GM18907 (cell line): Measurements from ENCODE around the gene FAM193B.
"Not testable (repeated sequence)": the region's sequence is repeated elsewhere in the genome, so short reads cannot be mapped to it uniquely, and the experiment has no call there.

Experiments
- ATAC-seq: cut with Tn5 transposase; IDR thresholded peaks from one replicate; pipeline ENCODE4 v1.9.1; 2021; ENCODE audit warnings: mild to moderate bottlenecking, moderate library complexity; ENCODE audit not compliant: unreplicated experiment

FAM193B gene

DNA sequence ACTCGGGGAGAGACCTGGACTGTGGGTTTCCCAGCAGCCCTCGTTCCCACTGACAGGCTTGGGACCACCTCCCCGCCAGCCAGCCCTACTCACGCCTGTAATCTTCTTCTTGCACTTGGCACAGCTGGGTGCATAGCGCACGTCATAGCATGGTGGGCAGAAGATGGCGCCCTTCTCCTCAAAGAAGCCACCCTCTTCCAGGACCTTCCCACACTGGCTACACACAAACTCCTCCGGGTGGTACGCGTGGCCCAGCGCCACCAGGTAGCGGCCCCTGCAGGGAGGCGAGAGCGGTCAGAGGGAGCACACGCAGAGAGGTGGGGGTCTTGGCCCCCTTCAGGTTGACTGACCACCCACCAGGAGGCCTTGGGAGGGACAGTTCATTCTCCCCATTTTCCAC, 66.4 kb downstream of the FAM193B start:
- ATAC-seq: no peak

DNA sequence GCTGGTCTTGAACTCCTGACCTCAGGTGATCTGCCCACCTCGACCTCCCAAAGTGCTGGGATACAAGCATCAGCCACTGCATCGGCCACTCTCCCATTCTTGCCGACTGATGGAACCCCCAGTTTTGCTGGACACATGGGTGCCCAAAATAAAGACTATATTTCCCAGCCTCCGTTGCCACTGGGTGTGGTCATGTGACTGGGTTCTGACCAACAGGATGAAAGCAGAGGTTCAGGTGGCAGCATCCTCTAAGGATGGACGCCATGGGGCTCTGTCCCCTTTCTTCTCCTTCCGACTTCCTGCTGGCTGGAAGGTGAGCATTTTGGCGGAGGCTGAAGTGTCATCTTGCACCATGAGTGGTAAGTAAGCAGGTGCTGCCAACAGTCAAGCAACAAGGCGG, 67.2 kb downstream of the FAM193B start:
- ATAC-seq: no peak

DNA sequence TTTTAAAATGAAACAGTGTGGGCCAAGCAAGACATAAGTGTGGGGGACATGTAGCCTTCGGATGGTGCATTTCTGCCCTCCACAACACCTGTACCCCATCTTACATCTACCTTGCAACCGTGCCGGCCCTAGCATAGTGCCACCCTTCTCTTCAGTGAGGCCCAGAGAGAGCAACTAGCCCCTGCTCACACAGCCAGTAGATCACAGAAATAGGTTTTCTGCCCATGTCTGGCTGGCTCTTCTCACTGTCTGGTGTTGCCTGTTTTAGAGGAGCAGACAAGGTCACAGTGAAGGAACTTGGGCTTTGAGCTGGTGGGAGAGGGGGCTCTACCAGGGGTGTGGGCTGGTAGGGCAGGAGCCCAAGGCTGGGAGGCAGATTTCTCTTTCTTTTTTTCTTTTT, 68.1 kb downstream of the FAM193B start:
- no peak for ATAC-seq

DNA sequence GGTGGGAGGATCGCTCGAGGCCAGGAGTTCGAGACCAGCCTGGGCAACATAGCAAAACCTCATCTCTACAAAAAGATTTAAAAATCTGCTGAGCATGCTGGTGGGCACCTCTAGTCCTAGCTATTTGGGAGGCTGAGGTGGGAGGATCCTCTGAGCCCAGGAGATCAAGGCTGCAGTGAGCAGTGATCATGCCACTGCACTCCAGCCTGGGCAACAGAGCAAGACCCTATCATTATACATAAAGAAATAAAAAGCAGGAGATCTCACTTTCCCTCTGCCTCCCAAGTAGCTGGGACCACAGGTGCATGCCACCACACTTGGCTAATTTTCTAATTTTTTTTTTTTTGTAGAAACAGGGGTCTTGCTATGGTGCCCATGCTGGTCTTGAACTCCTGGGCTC, 68.6 kb downstream of the FAM193B start:
- ATAC-seq: not testable (repeated sequence)

DNA sequence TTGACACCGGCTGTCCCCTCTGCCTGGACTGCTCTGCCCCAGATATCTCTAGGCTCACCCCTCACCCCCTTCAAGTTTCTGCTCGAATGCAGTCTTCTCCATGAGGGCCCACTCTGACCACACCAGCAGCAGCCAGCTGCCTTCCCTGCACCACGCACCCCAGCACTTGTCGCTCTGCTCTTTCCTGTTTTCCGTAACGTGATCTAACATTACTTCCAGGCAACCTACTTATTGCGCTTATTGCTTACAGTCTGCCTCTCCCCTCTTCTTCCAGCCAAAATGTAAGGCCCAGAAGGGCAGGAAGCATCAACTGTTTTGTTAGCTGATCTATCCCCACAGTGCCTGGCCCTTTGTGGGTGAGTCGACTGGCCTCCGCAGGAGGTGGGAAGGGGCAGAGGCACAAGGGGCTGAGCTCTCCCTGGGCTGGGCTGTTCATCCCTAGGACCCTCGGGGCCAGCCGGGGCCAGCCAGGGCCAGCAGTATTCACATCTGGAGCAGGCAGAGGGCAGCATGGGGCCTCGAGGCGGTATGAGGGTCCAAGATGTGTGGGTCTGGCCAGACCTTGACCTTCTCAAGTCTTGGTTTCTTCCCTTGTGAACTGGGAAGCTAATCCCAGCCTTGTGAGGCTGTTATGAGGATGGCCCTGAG, 69.3 kb downstream of the FAM193B start:
- no peak for ATAC-seq

DNA sequence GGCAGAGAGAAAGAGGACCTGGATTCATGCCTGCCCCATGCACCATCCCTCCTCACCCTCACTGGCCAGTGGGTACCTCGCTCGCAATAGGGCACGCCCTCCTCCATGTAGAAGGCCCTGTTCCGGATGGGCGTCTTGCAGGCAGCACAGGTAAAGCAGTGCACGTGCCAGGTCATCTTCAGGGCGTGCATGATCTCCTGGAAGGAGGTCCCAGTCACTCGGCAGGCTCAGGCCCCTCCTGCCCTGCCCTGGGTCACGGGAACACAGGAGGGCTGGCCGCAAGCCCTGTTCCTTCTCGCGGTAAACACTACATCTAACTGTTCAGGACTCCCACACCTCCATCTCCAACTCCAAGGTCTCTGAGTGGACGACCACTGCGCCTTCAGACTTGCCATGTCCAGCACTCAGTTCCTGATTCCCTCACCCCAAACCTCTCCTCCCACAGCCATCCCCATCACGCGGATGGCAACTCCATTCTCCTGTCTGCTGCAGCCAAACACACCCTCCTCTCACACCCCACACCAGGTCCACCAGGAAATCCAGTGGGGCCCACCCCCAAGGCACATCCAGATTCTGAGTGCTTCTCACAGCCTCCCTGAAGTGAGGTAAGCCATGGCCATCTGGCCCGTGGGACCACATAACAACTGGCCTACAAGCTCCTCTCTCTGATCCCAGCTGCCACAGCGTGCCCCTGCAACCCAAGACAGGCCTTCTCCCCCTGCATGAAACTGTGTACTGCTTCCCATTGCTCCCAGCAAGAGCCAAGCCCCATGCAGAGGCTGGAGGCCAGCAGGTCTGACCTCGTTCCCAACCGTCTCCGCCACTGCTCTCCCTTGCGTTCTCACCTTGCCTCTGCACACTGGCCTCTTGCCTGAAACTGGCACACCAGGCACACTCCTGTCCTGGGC, 70.1 kb downstream of the FAM193B start:
- ATAC-seq: no peak

DNA sequence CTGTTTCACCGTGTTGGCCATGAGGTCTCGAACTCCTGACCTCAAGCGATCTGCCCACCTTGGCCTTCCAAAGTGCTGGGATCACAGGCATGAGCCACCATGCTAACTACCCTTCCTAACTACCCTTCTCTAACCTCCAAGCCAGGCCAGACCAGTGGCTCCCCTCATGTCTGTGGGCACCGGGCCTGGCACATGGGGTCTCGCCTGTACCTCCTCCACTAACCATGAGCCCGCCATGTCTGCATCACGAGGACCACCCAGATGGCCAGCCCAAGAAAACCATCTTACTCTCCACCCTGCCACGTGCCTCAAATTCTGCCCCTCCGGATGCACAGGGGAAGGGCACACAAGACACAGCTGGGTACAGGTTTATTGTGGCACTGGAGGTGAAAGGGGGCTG, 71.3 kb downstream of the FAM193B start:
- no peak for ATAC-seq

DNA sequence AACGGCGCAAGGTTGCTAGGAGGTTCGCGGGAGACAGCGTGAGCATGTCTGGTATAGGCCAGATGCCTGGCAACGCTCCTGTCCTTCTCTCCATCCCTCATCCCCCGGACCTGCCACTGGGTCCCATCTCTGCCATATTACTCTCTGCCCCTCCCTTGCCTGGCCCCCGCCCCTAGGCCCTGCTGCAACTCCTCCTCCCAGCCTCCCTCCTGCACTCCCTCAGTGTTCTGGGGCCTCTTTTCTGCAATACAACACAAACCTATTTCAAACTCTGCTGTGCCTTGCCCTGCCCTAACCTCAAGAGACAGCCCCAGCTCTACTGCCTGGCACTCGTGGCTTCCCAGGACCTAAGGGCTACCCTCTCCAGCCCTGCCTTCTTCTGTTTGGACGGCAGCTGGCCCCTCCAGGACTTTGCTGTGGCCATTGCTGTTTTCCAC, 72.0 kb downstream of the FAM193B start:
- ATAC-seq: no peak

DNA sequence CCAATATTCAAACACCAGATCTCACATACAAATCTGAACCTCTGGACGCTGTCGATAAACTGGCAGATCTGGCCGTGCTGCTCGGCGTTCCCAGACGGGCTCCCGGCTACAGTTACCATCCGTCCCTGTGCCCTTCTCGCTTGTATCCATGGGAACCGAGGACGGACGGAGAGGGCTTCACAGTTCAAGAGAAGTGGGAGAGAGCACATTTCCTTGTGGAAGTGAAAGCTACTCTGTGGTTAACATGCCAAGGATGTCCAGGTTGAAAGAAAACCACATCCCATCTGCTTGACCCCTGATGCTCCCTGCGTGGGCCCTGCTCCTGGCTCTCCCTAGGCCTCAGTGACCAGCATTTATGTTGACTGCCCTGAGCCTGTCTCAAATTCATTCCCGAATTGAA, 74.6 kb downstream of the FAM193B start:
- no peak for ATAC-seq

DNA sequence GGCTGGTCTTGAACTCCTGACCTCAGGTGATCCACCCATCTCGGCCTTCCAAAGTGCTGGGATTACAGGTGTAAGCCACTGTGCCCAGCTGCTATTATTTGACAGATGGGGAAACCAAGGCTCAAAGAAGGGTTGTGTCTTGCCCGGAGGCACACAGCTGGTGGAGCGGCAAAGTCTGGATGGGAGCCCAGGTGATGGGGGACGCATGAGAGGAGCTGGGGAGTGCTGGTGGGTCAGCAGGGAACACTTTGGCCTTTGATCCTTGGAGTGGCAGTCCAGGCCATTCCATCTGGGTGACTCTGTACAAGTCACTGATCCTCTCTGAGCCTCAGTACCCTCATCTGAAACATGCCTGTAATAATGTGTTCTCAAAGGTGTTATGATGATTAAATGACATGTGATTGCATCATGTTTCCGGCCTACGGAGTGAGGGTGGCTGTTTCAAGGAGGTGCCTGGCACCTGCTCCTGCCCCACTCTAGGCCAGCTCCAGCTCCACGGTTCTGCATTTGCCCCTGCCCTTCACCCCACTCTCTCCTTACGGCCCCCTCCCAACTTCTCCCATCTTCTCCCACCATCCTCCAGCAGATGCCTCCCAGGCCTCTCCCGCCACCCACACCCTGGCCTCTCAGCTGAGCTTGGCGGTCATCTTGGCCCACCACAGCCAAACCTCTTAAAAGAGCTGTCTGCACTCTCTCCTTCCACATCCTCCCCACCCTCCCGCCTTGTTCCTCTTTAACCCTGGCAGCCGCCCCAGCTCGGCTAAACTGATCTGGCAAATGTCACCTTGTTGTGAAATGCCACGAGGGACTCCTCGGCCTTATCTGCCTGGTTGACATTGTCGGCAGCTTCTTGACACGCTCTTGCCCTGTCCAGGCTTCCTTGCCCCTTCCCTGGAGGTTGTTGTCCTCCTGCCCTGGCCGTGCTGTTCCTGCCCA, 75.4 kb downstream of the FAM193B start:
- ATAC-seq: no peak

DNA sequence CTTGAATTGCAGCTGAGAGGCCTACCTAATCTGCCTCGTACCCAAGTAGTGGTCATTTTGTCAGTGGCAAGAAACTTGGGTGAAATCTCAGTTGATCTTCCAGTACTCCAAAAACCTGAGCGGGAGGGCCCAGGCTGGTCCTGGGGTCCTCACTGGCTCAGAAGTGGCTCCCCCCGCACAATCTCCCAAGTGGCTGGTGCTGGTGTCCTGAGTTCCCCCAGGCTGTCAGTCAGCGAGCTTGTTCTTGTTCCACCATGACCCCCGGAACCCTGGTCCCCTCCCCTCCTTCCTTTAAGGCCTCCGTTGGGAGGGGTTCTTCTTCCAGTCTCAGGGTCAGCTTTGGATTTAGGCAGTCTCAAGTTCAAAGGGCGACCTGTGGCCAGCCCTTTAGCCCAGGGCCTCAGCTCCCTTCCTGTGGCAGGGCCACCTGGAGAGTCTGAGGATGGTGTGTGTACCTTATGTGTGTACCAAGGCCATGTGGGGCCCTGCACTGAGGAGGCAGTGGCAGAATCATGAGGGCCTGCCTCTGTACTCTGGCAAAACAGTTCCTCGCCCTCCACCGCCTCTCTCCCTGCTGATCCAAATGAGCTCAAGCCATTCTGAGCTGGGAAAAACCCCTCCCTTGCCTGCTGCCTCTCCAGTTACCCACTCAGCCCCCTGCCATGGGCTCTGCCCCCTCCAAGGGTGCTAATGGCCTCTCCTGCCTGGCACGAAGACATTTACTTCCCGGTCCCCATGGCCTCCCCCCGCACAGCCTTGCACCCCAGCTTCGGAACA, 76.5 kb downstream of the FAM193B start:
- no peak for ATAC-seq

DNA sequence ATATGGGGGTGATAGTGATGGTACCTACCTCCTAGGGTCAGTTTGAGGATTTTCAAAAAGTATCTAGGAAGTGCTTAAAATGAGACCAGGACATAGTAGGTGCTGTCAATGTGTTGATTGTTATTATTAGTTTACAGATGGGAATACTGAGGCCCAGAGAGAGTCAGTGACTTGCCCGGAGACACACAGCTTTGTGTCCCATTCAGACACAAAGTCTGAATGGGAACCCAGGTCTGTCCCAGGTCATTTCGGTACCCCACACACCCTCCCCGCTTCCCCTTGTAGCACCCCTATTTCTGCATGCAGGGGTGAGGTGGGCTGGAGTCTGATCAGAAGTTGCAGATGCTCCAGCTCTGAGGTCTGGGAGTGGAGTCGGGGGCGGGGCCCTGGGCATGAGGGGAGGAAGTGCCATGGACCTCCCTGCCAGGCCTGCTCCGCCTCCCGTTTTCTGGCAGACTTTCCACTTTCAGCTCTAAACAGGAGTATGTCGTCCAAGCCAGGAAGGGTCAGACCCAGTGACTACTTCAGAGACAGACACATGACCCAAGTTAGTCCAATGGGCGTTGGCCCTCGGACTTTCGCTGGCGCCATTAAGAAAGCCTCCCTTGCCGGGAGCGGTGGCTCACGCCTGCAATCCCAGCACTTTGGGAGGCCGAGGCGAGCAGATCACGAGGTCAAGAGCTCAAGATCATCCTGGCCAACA, 77.7 kb downstream of the FAM193B start:
- ATAC-seq: no peak

DNA sequence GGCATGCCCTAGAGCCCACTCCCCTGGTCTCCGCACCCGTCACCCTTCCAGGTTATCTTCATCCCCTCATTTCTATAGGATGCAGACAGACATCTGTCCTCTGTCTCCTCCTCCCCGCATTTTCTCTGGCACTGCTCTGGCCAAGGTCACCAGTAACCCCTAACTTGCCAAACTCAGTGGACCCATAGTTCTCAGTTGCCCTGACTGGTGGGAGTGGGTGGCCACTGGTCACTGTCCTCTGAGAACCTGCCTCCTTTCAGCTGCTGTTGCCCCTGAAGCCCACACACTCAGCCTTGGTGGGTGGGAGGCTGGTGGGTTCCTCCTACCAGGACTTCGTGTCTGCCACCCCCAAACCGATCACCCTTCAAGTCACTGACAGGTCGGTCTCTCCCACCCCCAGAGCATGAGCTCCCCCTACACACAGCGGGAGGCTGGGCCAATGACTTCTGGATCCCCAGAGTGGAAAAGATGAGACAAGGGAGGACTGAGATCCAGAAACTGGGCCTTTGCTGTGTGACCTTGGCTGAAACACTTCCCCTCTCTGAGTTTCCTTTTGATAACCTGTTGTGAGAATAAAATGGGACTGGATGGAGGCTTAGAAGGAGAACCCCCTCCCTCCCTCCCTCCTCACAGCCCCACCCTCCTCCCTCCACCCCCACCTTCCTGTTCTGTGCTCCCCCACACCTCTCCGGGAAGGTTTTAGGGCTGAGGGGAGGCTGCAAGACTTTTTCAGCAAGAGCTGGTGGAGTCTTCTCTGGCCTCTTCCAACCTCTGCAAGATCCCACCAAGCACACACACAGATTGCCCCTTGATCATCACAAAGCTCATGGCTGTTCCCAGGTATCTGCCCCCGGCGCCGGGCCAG, 78.6 kb downstream of the FAM193B start:
- no peak for ATAC-seq

DNA sequence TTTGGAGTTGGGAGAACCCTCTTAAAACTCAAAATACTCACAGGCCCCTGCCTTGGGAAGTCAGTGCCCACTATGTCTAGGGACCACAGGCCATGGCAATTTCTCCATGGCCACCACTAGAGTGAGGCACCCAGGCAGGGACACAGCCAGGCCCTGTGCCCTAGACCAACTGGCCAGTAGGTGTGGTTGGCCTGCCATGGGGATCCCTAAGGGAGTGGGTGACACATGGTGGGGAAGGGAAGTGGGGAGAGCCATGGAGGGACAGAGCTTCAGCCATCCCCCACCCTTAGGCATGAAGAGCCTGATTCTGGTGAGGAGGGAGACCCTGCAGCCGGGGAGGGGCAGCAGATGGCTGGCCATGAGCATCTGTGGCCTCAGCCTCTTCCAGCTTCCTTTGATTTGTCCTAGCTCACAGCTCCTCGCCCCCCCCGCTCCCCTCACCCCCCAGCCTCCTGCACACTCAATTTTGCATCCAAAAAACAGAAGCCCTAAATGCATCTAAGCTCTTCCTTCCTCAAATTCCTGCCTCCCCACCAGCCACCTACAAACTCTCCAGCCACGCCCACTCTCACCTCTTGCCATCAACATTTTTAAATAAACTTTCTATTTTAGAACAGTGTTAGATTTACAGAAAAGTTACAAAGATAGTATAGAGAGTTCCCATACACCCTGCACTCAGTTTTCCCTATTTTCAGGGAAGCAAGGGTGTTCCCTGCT, 79.4 kb downstream of the FAM193B start:
- ATAC-seq: no peak

DNA sequence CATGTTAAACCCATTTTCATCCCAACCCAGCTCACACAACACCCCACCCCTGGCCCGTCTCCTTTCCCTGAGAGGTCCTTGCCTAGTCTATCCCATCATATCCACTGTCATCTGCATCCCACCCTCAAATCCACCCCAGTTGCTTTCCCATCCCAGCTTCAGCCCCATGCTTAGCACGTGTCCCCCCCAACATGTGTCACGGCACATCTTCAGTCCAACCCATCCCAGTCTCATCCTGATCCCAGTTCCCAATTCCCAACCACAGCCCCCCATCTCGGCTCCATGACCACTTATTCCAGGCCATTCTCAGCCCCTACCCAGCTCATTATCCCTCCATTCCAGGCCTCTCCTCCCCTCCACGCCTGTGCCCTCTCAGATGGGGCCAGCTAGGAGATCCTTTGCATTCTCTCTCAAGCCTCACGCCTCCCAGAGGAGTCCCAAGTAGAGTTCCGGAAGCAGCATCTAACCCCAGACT, 80.3 kb downstream of the FAM193B start:
- ATAC-seq: no peak

DNA sequence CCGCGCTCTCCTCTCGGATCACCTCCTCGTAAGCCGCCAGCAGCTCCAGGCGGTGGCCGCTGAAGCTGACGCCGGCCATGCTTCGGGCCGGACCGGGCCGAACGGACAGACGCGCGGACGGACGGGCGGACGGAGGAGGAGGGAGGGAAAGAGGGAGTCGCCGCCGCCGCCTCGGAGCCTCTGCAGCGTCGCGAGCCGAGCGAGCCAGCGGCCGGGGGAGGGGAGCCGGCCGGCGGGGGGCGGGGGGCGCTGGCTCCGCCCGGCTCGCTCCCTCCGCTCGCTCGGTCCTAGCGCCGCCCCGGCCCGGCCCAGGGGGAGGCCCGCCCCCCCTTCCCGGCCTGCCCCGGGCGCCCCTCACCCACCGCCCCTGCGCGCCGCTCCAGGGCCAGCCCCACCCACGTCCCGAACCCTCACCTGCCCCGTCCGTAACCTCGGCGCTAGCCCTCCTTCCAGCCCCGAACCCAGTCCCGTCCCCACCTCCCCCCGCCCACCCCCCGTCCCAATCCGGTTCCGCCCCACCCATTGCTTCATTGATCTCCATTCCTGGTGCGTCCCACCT, 80.8 kb downstream of the FAM193B start, which contains the start of gene DBN1:
Gene DBN1, minus strand, starts transcription at position 192 of the 559 bp plus-strand sequence. Its CDS starts 113 bp downstream, at position 79.
- no peak for ATAC-seq
